ENCODE results near the gene KCTD20.

The KCTD20 gene

GRCh38 chr6:36499918-36500317, 57.1 kb downstream of the KCTD20 start:
- no peak for DNase-seq

GRCh38 chr6:36501686-36502085, 58.9 kb downstream of the KCTD20 start:
- no peak for DNase-seq

DNA sequence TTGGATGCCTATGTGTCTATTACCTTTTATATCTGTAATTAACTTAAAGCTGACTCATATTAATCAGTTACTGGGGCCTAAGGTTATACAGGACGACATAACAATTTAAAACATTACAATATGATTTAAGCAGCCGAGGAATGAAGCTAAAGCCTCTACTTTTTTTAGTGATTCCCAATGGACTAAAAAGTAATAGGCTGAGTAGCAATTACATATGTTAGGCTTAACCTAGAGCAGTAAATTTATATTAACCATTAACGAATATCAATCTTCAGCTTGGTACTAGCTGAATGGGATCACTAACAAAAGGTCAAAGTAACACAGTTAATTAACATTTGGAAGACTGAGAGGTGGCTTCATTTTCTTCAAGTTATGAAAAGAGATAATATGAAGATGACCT, 61.4 kb downstream of the KCTD20 start:
- no peak for DNase-seq

DNA sequence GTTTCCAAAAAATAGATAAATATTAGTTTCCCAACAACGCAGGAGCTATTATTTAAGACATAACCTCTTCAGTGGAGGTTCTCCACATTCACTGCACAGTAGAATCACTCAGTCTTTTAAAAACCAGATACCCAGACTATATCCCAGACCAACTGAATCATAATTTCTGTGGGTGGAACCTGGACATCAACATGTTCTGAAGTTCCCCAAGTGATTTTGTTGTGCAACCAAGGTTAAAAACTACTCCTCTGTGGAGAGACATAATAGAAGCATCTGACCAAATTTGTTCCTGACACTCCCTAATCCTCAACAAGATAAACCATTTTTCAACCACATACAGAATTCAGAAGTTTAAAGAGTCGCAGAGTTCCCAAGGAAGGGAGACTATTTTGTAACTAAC, 62.2 kb downstream of the KCTD20 start:
- DNase-seq = no peak

- no peak for DNase-seq
Measured at GRCh38 chr6:36505744-36506534, 63.1 kb downstream of the KCTD20 start.

DNA sequence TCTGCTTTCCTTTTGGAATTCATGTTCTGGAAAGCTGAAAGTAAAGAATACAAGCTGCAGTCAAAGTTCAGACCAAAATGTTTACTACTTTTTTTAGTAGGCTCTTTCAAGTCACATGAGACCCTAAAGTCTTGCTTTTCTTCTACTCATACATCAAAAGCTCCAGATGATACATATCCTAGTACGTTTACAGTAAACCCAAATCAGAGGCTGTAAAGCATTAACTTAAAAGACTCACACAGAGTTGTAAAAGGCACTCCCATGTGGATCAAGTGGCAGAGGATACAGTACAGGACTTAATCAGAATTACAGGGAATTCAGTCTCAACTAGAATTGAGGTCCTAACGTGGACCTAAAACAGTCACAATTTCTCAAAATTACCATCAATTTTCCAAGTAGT, 63.8 kb downstream of the KCTD20 start:
- no peak for DNase-seq

DNA sequence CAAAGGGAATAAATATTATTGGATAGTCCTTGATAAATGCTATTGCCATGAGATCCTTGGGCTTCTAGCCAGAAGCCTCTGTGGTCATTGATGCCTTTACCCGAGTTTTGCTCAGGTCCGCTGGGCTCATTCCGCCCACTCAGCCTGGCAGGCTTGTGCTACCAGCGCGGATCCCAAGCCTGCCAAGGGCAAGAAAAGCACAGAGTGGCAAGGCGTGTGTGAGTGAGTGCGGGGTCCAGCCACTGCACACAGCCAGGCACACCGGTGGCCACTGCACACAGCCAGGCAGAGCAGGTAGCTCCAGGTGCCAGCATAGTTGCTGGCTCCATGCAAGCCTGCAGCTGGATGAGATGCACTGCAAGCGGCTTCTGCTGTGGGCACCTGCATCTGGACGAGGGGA, 65.7 kb downstream of the KCTD20 start:
- DNase-seq = no peak

DNA sequence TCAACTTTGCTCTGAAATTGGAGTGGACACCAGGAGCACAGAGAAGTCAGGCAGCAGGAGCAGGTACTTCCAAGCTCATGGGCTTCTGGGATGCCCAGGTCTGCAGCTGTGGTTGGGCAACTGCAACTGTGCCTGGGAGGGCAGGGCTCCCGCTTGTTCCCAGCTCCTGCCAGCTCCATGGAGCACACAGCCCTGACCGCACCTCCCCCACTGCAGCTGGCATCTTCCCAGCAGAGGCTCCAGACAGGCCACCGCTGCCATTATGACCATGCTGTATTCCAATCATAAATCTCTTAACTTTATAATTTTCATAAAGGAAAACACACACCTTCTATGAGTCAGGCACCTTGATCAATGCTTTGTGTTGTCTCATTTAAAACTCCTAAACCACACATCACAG, 67.6 kb downstream of the KCTD20 start:
- no peak for DNase-seq

GRCh38 chr6:36514554-36515456, 72.0 kb downstream of the KCTD20 start:
- DNase-seq = no peak

DNA sequence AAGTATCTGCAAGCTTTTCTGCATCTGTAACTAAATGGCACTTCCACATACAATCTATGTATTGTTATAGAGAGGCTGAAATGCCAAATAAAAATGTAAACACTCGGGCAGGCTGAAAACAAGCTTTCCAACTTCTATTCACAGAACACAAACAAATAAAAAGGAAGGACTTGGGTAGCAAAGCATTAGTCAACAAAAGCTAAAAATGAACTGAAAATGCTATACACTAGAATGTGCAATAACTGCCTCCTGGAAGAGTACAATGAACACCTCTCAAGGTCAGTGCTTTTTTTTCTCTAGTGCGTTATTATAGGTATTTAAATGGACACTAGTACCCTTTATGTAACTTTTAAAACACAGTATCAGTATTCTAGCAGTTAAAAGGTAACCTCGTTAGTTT, 73.0 kb downstream of the KCTD20 start:
- DNase-seq = no peak

- no peak for DNase-seq
Measured at GRCh38 chr6:36516559-36516958, 73.8 kb downstream of the KCTD20 start.

DNA sequence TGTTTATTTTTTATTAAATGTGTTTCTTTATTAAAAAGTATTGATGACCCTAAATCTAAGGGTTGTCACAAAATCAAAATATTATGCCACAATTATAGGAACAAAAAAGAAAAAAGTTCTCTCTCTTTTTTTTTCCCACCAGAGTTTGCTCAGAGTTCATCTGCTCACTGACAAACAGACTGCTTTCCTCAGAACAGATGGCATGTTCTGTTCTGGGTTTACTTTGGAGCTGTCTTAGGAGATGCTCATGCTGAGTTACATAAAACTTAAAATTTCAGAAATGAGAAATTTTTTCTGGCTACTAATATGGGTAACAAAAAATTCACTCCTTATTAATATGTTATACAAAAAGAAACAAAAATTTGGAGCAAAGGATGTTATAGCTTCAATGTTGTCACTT, 74.2 kb downstream of the KCTD20 start:
- no peak for DNase-seq

DNA sequence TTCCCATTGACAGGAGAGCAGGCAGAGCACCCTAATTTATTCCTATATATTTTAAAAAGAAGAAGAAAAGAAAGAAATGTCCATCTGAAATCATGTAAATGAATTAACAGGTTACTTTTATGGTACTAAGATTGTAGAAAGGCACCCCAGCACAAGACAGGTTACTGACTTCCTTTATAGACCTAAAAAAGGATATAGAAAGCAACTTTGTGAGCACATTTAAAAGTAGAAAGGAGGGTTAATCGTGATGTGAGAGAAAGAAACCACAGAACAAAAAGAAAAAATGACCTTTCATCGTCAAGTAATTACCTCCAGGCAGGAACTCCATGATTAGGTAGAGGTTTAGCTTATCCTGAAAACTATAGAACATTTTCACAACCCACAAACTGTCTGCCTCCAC, 74.6 kb downstream of the KCTD20 start:
- DNase-seq = no peak

DNA sequence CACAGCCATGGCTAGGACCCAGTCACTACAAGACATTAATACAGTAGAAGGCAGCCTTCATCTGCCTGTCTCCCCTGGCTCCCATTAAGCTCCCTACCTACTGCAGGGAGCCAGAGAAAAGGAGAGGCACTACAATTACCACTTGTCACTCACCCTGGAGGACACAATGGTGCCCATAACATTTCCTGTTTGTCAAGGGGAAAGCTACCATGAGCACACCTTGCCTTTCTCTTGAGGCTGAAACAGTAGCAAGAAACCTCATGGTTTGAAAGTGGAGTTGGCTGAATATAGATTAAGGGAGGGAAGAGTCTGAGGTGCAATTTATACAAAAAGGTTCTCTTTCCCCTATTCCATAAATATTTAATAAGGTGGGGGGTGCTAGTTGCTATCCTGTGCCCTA, 76.6 kb downstream of the KCTD20 start:
- no peak for DNase-seq

DNA sequence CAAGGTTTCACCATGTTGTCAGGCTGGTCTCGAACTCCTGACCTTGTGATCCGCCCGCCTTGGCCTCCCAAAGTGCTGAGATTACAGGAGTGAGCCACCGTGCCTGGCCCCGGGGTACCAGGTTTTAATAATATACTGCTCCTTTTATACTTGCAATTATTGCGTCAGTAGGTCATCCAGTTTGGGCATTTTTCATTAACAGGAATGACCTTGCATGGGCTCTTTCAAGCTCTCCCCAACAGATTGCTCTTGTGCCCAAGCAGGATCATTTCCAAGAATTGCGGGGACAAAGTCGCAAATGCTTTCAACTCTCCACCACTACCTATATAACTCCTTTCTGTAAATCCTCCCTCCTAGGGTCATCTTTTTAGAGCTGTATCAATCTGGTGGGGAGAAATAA, 80.7 kb downstream of the KCTD20 start:
- DNase-seq = no peak

- DNase-seq = no peak
Measured at GRCh38 chr6:36523936-36524499, 81.2 kb downstream of the KCTD20 start.

- DNase-seq = no peak
Measured at GRCh38 chr6:36524871-36525270, 82.1 kb downstream of the KCTD20 start.

DNA sequence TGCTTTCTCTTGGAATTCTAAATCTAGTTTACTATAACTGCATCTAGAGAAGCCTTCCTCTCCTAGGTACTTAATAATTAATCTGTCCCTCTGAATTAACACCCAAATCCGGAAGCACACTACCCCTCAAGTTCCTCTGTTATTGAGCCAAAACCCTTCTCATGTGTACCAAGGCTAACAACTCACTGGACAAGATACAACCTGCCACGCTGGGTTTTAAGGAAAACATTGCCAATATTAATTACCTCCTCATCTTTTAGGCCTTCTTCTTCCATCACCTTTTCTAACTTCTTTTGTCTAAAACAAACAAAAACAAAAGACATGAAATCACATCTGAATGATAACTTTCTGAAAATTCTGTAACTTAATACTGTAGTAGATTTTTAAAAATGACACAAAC, 82.5 kb downstream of the KCTD20 start:
- DNase-seq = no peak

DNA sequence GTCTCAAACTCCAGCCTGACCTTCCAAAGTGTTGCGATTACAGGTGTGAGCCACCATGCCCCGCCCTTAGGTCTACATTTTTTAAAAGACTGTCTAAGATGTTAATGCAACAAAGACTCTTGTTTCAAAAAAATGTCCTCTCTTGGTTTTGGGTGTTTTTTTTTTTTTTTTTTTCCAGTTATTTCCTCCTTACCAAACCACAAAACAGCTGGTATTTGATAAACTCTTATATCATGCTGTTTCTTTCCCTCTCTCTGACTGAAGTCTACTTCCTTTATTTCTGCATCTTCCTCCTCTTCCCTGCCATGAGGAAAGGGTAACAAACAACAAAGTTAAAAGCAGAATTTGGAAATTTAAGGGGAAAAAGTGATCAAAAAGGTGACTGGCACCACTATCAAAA, 83.3 kb downstream of the KCTD20 start:
- DNase-seq = no peak

DNA sequence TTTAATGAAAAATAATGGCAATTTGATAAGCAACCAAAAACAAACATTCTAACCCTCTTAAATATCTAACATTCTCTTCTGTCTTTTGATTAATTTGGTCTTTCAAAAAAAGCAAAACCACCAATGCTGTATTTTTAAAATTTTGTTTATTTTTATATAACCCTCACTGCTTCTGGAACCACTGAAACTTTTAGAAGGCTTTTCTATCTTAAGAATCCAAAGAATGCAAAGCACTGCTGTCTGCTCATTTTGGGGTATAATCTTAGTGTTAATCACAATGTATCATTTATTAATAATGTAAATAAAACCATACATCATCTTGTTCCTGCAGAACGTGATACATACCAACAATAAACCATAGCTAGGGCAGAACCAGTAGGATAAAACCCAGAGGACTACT, 90.5 kb downstream of the KCTD20 start:
- no peak for DNase-seq

GRCh38 chr6:36536873-36537547, 94.2 kb downstream of the KCTD20 start:
- DNase-seq = no peak

- DNase-seq = no peak
Measured at GRCh38 chr6:36539814-36540568, 97.2 kb downstream of the KCTD20 start.

Data from NCI-H1092 treated with DMSO at 0.1 percent for 48 hours (cell line).